Suppressor macrophage treated with lipopolysaccharide for 4 hours (primary cell): ENCODE data around the gene CCDC175.

Source experiments
- DNase-seq: peaks from one replicate; pipeline ENCODE4 v3.0.0-alpha.2; 2020

CCDC175 gene

GRCh38 chr14:59538936-59539335 lies 37.7 kb downstream of the CCDC175 start:
- no peak for DNase-seq

- DNase-seq, result no peak
Measured at GRCh38 chr14:59537476-59537875, 39.1 kb downstream of the CCDC175 start.

- no peak for DNase-seq
Measured at GRCh38 chr14:59534361-59534987, 42.1 kb downstream of the CCDC175 start.

- no peak for DNase-seq
Measured at GRCh38 chr14:59532419-59532818, 44.2 kb downstream of the CCDC175 start.

GRCh38 chr14:59530349-59530748 lies 46.3 kb downstream of the CCDC175 start:
- DNase-seq, result no peak

- DNase-seq, result no peak
Measured at GRCh38 chr14:59529189-59529588, 47.4 kb downstream of the CCDC175 start.

GRCh38 chr14:59520224-59520623 lies 56.4 kb downstream of the CCDC175 start:
- no peak for DNase-seq

- DNase-seq, result no peak
Measured at GRCh38 chr14:59511916-59512575, 64.6 kb downstream of the CCDC175 start.

GRCh38 chr14:59510966-59511365 lies 65.6 kb downstream of the CCDC175 start:
- no peak for DNase-seq

- DNase-seq, result no peak
Measured at GRCh38 chr14:59510001-59510400, 66.6 kb downstream of the CCDC175 start.

GRCh38 chr14:59509101-59509500 lies 67.5 kb downstream of the CCDC175 start:
- DNase-seq, result no peak

GRCh38 chr14:59507752-59508103 lies 68.9 kb downstream of the CCDC175 start:
- no peak for DNase-seq

- DNase-seq, result peak; percentile 60
Measured at GRCh38 chr14:59507063-59507751, 69.4 kb downstream of the CCDC175 start.

GRCh38 chr14:59503256-59503655 lies 73.4 kb downstream of the CCDC175 start:
- DNase-seq, result no peak

GRCh38 chr14:59500732-59501131 lies 75.9 kb downstream of the CCDC175 start:
- DNase-seq, result no peak

GRCh38 chr14:59492384-59492783 lies 84.2 kb downstream of the CCDC175 start:
- no peak for DNase-seq

GRCh38 chr14:59490756-59491155 lies 85.9 kb downstream of the CCDC175 start:
- no peak for DNase-seq

GRCh38 chr14:59484639-59485175 lies 91.9 kb downstream of the CCDC175 start:
- peak; percentile 30 for DNase-seq

GRCh38 chr14:59483819-59484638 lies 92.6 kb downstream of the CCDC175 start, which contains the start of the genes JKAMP and L3HYPDH:
JKAMP (plus strand) TSS chr14:59484517; CDS start chr14:59484590, 73 bp downstream.
L3HYPDH (minus strand) TSS chr14:59484408; CDS start chr14:59484316, 92 bp downstream.
- DNase-seq, result peak; percentile 98

GRCh38 chr14:59483363-59483762 lies 93.2 kb downstream of the CCDC175 start:
- no peak for DNase-seq

- DNase-seq, result no peak
Measured at GRCh38 chr14:59482541-59483331, 93.9 kb downstream of the CCDC175 start.
